Liver (tissue), 9 donors: ENCODE measurements around the gene GMDS. TPM values are rescaled to one million over a fixed set of nuclear protein-coding genes. Genes with fewer than 3 reads are reported as not detected.

Source experiments
- DNase-seq: peaks from one replicate; pipeline ENCODE4 v3.0.0-alpha.2; 2017; ENCODE audit warnings: low spot score
- H3K27ac ChIP-seq, 2 donors: one replicate each; pipeline ENCODE4 v1.7.0; 2013; ENCODE audit warnings: inconsistent platforms in 2 of 2, low read length in 2 of 2, control low read depth in 1 of 2, low read depth in 1 of 2, mild to moderate bottlenecking in 1 of 2
- H3K27me3 ChIP-seq, 4 donors: one replicate each; pipeline versions ENCODE4 v1.6.1 to v1.7.0; 2013; ENCODE audit warnings: low read length in 3 of 4, inconsistent platforms in 1 of 4, mild to moderate bottlenecking in 1 of 4, moderate library complexity in 1 of 4; ENCODE audit not compliant: control insufficient read depth in 4 of 4, insufficient read depth in 4 of 4
- H3K36me3 ChIP-seq, 4 donors: one replicate each; pipeline versions ENCODE4 v1.6.1 to v1.7.0; 2013; ENCODE audit warnings: low read length in 3 of 4, mild to moderate bottlenecking in 3 of 4, low read depth in 1 of 4, moderate library complexity in 1 of 4; ENCODE audit not compliant: control insufficient read depth in 4 of 4, insufficient read depth in 3 of 4
- H3K4me1 ChIP-seq, 4 donors: one replicate each; pipeline versions ENCODE4 v1.6.1 to v1.7.0; 2013; ENCODE audit warnings: low read length in 3 of 4, mild to moderate bottlenecking in 3 of 4, moderate library complexity in 1 of 4; ENCODE audit not compliant: control insufficient read depth in 4 of 4, insufficient read depth in 4 of 4
- H3K4me3 ChIP-seq, 3 donors: one replicate each; pipeline versions ENCODE4 v1.6.1 to v1.7.0; 2013; ENCODE audit warnings: low read length in 3 of 3, control low read depth in 1 of 3, low read depth in 1 of 3, mild to moderate bottlenecking in 1 of 3
- H3K9ac ChIP-seq, 2 donors: one replicate each; pipeline ENCODE4 v1.7.0; 2013; ENCODE audit warnings: low read length in 2 of 2, mild to moderate bottlenecking in 2 of 2, moderate library complexity in 2 of 2, control low read depth in 1 of 2, low read depth in 1 of 2
- H3K9me3 ChIP-seq, 4 donors: one replicate each; pipeline versions ENCODE4 v1.6.1 to v1.7.0; 2013; ENCODE audit warnings: low read length in 3 of 4; ENCODE audit not compliant: control insufficient read depth in 4 of 4
- ATF3 ChIP-seq: IDR thresholded peaks from 2 replicates; pipeline ENCODE4 v1.6.1; 2016; ENCODE audit warnings: antibody characterized with exemption
- CTCF ChIP-seq: fragments of 150-350 bp; IDR thresholded peaks from 2 replicates; pipeline ENCODE4 v1.5.1; 2017; ENCODE audit warnings: improper control_type of control experiment, low read depth, low read length; ENCODE audit not compliant: missing input control
- EGR1 ChIP-seq, 2 donors: IDR thresholded peaks; 2 replicates each; pipeline ENCODE4 v1.6.1; 2016 to 2018; ENCODE audit warnings: antibody characterized with exemption in 2 of 2, low read depth in 2 of 2
- FOXA1 ChIP-seq: IDR thresholded peaks from 2 replicates; pipeline ENCODE4 v1.6.1; 2016; ENCODE audit warnings: antibody characterized with exemption
- FOXA2 ChIP-seq: IDR thresholded peaks from 2 replicates; pipeline ENCODE4 v1.6.1; 2016; ENCODE audit warnings: antibody characterized with exemption
- GABPA ChIP-seq, 2 donors: IDR thresholded peaks in 1 of 2; conservative IDR thresholded peaks in 1 of 2; 2 replicates each; pipeline ENCODE4 v1.6.1; 2016; ENCODE audit warnings: antibody characterized with exemption in 2 of 2, mild to moderate bottlenecking in 1 of 2, moderate library complexity in 1 of 2
- HNF4A ChIP-seq, 2 donors: conservative IDR thresholded peaks; 2 replicates each; pipeline ENCODE4 v1.6.1; 2016; ENCODE audit warnings: antibody characterized with exemption in 2 of 2, mild to moderate bottlenecking in 2 of 2
- HNF4G ChIP-seq: IDR thresholded peaks from 2 replicates; pipeline ENCODE4 v1.6.1; 2016; ENCODE audit warnings: antibody characterized with exemption
- JUND ChIP-seq, 2 donors: IDR thresholded peaks; 2 replicates each; pipeline ENCODE4 v1.6.1; 2016; ENCODE audit warnings: antibody characterized with exemption in 2 of 2
- NR2F2 ChIP-seq: IDR thresholded peaks from 2 replicates; pipeline ENCODE4 v1.6.1; 2016; ENCODE audit warnings: antibody characterized with exemption
- RAD21 ChIP-seq, 2 donors: IDR thresholded peaks; 2 replicates each; pipeline ENCODE4 v1.6.1; 2016; ENCODE audit warnings: antibody characterized with exemption in 2 of 2, mild to moderate bottlenecking in 2 of 2
- RXRA ChIP-seq, 2 donors: IDR thresholded peaks; 2 replicates each; pipeline ENCODE4 v1.6.1; 2017 to 2018; ENCODE audit warnings: antibody characterized with exemption in 2 of 2, mild to moderate bottlenecking in 1 of 2
- SP1 ChIP-seq: IDR thresholded peaks from 2 replicates; pipeline ENCODE4 v1.6.1; 2018; ENCODE audit warnings: antibody characterized with exemption, mild to moderate bottlenecking
- TAF1 ChIP-seq: conservative IDR thresholded peaks from 2 replicates; pipeline ENCODE4 v1.6.1; 2016; ENCODE audit warnings: antibody characterized with exemption, mild to moderate bottlenecking
- YY1 ChIP-seq: IDR thresholded peaks from 2 replicates; pipeline ENCODE4 v1.6.1; 2016; ENCODE audit warnings: antibody characterized with exemption, mild to moderate bottlenecking
- ZBTB33 ChIP-seq: IDR thresholded peaks from 2 replicates; pipeline ENCODE4 v1.6.1; 2016; ENCODE audit warnings: antibody characterized with exemption
- WGBS: extraction: QIAGEN DNeasy Blood & Tissue Kit; methylation state at CpG from one replicate; pipeline ENCODE4 v1.1.7; 2013; 5-methylcytosine and 5-hydroxymethylcytosine counted together
- polyA plus RNA-seq, 2 donors: library from polyadenylated mRNA; stranded (reverse) in 1 of 2; unstranded in 1 of 2; fragments of 200-250 nt in 1 of 2; fragments of >200 nt in 1 of 2; fragmentation: Nextera tagmentation in 1 of 2; extraction: Ambion mirVana in 1 of 2; gene quantifications; one replicate each; pipeline versions ENCODE4 v1.2.1 to v1.2.3, GENCODE V29; 2013 to 2015
- total RNA-seq, 2 donors: library from RNA; depleted of rRNA; stranded (reverse); fragments of >200 nt; gene quantifications; one replicate each; pipeline ENCODE4 v1.2.3, GENCODE V29; 2014
- donor health status: healthy.
- donor health status: healthy.
- donor health status: healthy.
- donor health status: healthy.
- donor health status: healthy.

GMDS gene
- total and polyA plus RNA-seq, 4 donors: 3.5 to 15.6 (median 13.0) TPM

- no peak for TF ChIP-seq CTCF
- TF ChIP-seq YY1: no peak
- TF ChIP-seq ATF3: no peak
Observed at GRCh38 chr6:1665214-1665613, 580.2 kb downstream of the GMDS start (continued).

- H3K9me3 ChIP-seq: no peaks in the 10 kb centered on the region
- no peak overlapping the region for H3K9ac ChIP-seq
Observed at GRCh38 chr6:1664329-1664728, 581.1 kb downstream of the GMDS start.

More at GRCh38 chr6:1664329-1664728, 581.1 kb downstream of the GMDS start:
- Histone ChIP-seq H3K27me3 (no peaks in the 10 kb centered on the region), H3K36me3 (peaks cover 0 to 1% (median 0%) of the 10 kb centered on the region in 4 donors), H3K4me3 (no peak overlapping the region), H3K4me1 (no peaks in the 10 kb centered on the region), H3K27ac (no peak overlapping the region)
- no peak for TF ChIP-seq ATF3
- no peak for TF ChIP-seq NR2F2
- no peak for TF ChIP-seq JUND (IDR thresholded peaks at IDR 0.05)
- TF ChIP-seq TAF1: no peak
- TF ChIP-seq RAD21 (IDR thresholded peaks at IDR 0.05): no peak
- TF ChIP-seq RXRA (IDR thresholded peaks at IDR 0.05): no peak
- TF ChIP-seq ZBTB33: no peak
- TF ChIP-seq FOXA1: no peak
- TF ChIP-seq GABPA (IDR thresholded peaks at IDR 0.05 in 1 of 2, conservative IDR thresholded peaks at IDR 0.05 in 1 of 2): no peak
- no peak for TF ChIP-seq SP1
- no peak for TF ChIP-seq CTCF
- no peak for TF ChIP-seq FOXA2
- TF ChIP-seq HNF4A (conservative IDR thresholded peaks at IDR 0.05): no peak
- no peak for TF ChIP-seq HNF4G
- no peak for TF ChIP-seq YY1
- no peak for TF ChIP-seq EGR1 (IDR thresholded peaks at IDR 0.05; ENCODE audit: low read depth in 2 of 2)
- no peak for DNase-seq
- 79% methylated on average over 6 of the region's 6 CpGs for WGBS
